Measurements from ENCODE around the gene IQSEC1.
"Not testable (repeated sequence)": the region's sequence is repeated elsewhere in the genome, so short reads cannot be mapped to it uniquely, and the experiment has no call there.

Gene IQSEC1

DNA sequence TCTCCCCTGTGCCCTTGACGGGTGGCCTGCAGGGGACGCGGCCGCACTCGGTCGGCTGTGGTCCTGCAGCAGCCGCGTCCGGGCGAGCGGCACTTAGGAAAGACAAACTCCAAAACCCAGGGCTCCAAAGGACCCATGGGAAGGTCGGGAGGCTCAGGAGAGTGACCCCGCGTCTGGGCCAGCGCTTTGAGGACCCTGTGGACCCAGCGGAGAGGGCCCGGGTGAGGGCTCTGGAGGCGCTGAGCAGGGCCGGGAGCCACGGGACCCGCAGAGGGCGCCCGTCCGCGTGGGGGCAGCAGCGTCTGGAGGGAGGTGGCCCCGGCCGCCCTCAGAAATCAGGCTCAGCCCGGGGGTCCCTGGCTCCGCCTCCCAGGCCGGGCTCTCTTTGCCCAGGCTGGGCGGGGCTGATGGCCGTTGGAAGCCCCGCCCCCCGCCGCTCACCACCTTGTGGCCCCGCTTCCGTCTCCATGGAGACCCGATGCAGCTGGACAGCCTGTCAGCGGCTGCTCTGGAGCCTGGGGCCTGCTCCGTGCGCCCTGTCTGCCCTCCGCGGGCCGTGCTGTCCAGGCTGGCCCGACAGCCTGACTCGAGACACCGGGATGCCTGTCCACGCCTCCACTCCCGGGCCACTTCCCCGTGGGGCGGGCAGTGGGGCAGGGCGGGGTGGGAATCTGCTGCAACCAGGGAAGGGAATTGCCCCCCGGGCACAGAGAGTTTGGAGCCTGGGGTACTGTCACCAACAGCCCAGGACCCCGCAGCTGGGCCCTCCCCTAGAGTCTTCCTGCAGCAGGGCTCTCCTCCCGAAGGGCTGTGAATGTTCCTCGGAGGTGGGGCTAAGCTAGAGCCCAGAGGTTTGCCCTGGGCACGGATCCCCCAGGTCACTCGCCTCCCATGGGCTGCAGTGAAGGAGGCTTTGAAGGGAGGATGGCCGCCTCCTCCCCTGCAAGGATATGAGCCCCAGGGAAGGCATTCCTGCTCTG, 197.1 kb downstream of the IQSEC1 start:
- no peak for TF ChIP-seq POLR2A (IDR thresholded peaks at IDR 0.05; ENCODE audit: low read depth, low read length)
- FAIRE-seq (no peak), DNase-seq (ENCODE audit: insufficient read length, low spot score) (no peak)

- DNase-seq (ENCODE audit: insufficient read length, low spot score) (no peak), FAIRE-seq (no peak)
- TF ChIP-seq POLR2A (IDR thresholded peaks at IDR 0.05; ENCODE audit: low read depth, low read length): no peak
Measured at GRCh38 chr3:12871404-12871983, 201.7 kb downstream of the IQSEC1 start.

GRCh38 chr3:12870942-12871341, 202.3 kb downstream of the IQSEC1 start:
- FAIRE-seq (no peak), DNase-seq (ENCODE audit: insufficient read length, low spot score) (peak; percentile 49)
- TF ChIP-seq POLR2A (IDR thresholded peaks at IDR 0.05; ENCODE audit: low read depth, low read length): no peak

DNA sequence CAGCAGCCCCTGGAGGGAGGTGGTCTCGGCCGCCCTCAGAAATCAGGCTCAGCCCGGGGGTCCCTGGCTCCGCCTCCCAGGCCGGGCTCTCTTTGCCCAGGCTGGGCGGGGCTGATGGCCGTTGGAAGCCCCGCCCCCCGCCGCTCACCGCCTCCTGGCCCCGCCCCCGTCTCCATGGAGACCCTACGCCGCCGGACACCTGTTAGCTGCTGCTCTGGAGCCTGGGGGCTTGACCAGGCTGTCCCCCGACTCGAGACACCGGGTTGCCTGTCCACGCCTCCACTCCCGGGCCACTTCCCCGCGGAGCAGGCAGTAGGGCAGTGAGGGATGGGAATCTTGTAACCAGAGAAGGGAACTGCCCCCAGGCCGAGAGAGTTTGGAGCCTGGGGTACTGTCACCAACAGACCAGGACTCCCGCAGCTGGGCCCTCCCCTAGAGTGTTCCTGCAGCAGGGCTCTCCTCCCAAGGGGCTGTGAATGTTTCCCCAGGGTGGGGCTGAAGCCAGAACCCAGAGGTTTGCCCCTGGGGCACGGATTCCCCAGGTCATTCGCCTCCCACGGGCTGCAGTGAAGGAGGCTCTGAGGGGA, 204.1 kb downstream of the IQSEC1 start:
- no peak for FAIRE-seq
- DNase-seq (ENCODE audit: insufficient read length, low spot score): no peak
- no peak for TF ChIP-seq POLR2A (IDR thresholded peaks at IDR 0.05; ENCODE audit: low read depth, low read length)

GRCh38 chr3:12868039-12869034, 204.9 kb downstream of the IQSEC1 start:
- peak; percentile 89 for DNase-seq (ENCODE audit: insufficient read length, low spot score)
- FAIRE-seq: peak; percentile 60
- no peak for TF ChIP-seq POLR2A (IDR thresholded peaks at IDR 0.05; ENCODE audit: low read depth, low read length)

- DNase-seq (ENCODE audit: insufficient read length, low spot score): no peak
- FAIRE-seq: no peak
- TF ChIP-seq POLR2A (IDR thresholded peaks at IDR 0.05; ENCODE audit: low read depth, low read length): no peak
Measured at GRCh38 chr3:12866836-12867235, 206.4 kb downstream of the IQSEC1 start.

GRCh38 chr3:12865271-12865670, 208.0 kb downstream of the IQSEC1 start:
- DNase-seq (ENCODE audit: insufficient read length, low spot score): no peak
- no peak for TF ChIP-seq POLR2A (IDR thresholded peaks at IDR 0.05; ENCODE audit: low read depth, low read length)
- no peak for FAIRE-seq

GRCh38 chr3:12862387-12862786, 210.8 kb downstream of the IQSEC1 start:
- DNase-seq (ENCODE audit: insufficient read length, low spot score) (no peak), FAIRE-seq (no peak)
- TF ChIP-seq POLR2A (IDR thresholded peaks at IDR 0.05; ENCODE audit: low read depth, low read length): no peak

DNA sequence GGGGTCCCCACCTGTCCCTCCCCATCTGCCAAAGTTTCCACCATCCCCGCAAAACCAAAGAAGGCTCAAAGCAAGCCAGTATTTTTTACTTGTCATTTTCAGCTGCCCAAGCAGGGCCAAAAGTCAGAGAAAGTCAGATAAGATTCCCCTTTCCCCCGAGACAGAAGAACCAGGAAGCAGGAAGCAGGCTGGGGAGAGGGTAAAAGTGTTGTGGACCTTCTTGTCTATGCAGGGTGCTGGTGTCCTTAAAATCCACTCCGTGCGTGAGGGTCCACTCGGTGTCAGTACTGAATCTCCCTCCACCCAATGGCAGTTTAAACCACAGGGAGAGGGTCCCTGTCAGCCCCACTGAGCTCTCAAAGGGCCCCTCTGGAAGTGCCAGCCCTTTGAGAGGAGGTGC, 211.6 kb downstream of the IQSEC1 start:
- DNase-seq (ENCODE audit: insufficient read length, low spot score) (no peak), FAIRE-seq (no peak)
- TF ChIP-seq POLR2A (IDR thresholded peaks at IDR 0.05; ENCODE audit: low read depth, low read length): no peak

- FAIRE-seq (no peak), DNase-seq (ENCODE audit: insufficient read length, low spot score) (no peak)
- no peak for TF ChIP-seq POLR2A (IDR thresholded peaks at IDR 0.05; ENCODE audit: low read depth, low read length)
Measured at GRCh38 chr3:12859840-12860239, 213.4 kb downstream of the IQSEC1 start.

GRCh38 chr3:12856626-12857025, 216.6 kb downstream of the IQSEC1 start:
- FAIRE-seq: no peak
- DNase-seq (ENCODE audit: insufficient read length, low spot score): no peak
- TF ChIP-seq POLR2A (IDR thresholded peaks at IDR 0.05; ENCODE audit: low read depth, low read length): no peak

- TF ChIP-seq POLR2A (IDR thresholded peaks at IDR 0.05; ENCODE audit: low read depth, low read length): no peak
- FAIRE-seq (no peak), DNase-seq (ENCODE audit: insufficient read length, low spot score) (no peak)
Measured at GRCh38 chr3:12854565-12854964, 218.7 kb downstream of the IQSEC1 start.

- DNase-seq (ENCODE audit: insufficient read length, low spot score); FAIRE-seq: not testable (repeated sequence)
Measured at GRCh38 chr3:12853847-12854246, 219.4 kb downstream of the IQSEC1 start.

All from H54 (cell line).